GM12878 (cell line): Measurements from ENCODE around the gene C10orf67. TPM values are rescaled to one million over a fixed set of nuclear protein-coding genes. Genes with fewer than 3 reads are reported as not detected.

ENCODE experiments used
- ATAC-seq: fragments of 200-7000 bp; cut with Tn5 transposase; 3 replicates; pipeline ENCODE4 v1.9.1; 2020; ENCODE audit warnings: mild to moderate bottlenecking, moderate library complexity
- BruUV-seq: library from RNA; stranded (reverse); fragments of 400-500 nt; replicated peaks from 2 replicates; lab custom pipeline; 2021; lab: Mats Ljungman, UMichigan
- CTCF ChIA-PET: fragments of 300-600 bp; sonication (Branson Sonifier 250); formaldehyde crosslinking; extraction: SDS; loops from one replicate; lab custom pipeline; 2021; ENCODE audit warnings: inconsistent platforms; lab: Yijun Ruan, JAX
- POLR2A ChIA-PET: fragments of 350-600 bp; formaldehyde crosslinking; extraction: SDS; loops from one replicate; lab custom pipeline; 2021; ENCODE audit warnings: inconsistent platforms; lab: Charles Lee
- RAD21 ChIA-PET: fragments of 300-600 bp; sonication (Branson Sonifier 250); formaldehyde crosslinking; loops from one replicate; lab custom pipeline; 2023; ENCODE audit warnings: antibody characterized with exemption; ENCODE audit not compliant: unreplicated experiment; lab: Charles Lee
- SMC1A ChIA-PET: fragments of 300-600 bp; sonication (Branson Sonifier 250); formaldehyde crosslinking; loops from one replicate; lab custom pipeline; 2023; ENCODE audit not compliant: unreplicated experiment, uncharacterized antibody; lab: Charles Lee
- DNase-seq: peaks from one replicate; pipeline ENCODE4 v3.0.0-alpha.2; 2011; ENCODE audit warnings: low read depth, low spot score
- FAIRE-seq: peaks from 3 replicates; lab custom pipeline; 2011; peaks lifted over from hg19 to GRCh38; lab: Jason Lieb, UNC
- H2AFZ ChIP-seq: 2 replicates; pipeline ENCODE4 v1.6.0; 2011; ENCODE audit warnings: low read depth, low read length, control low read depth; ENCODE audit not compliant: control insufficient read depth
- H3K27ac ChIP-seq: 2 replicates; pipeline ENCODE4 v1.5.1; 2011; ENCODE audit warnings: control low read depth; ENCODE audit not compliant: control insufficient read depth, insufficient read depth
- H3K27me3 ChIP-seq, 2 experiments: replicated peaks in 1 of 2; 2 replicates each; pipeline versions ENCODE4 v1.6.0 to v1.6.1; 2011; ENCODE audit warnings: low read length in 1 of 2; ENCODE audit not compliant: control insufficient read depth in 2 of 2, insufficient read depth in 2 of 2
- H3K36me3 ChIP-seq, 2 experiments: 2 replicates each; pipeline ENCODE4 v1.5.1; 2011; ENCODE audit warnings: low read length in 1 of 2; ENCODE audit not compliant: control insufficient read depth in 2 of 2, insufficient read depth in 2 of 2
- H3K4me1 ChIP-seq: 2 replicates; pipeline ENCODE4 v1.6.1; 2011; ENCODE audit warnings: mild to moderate bottlenecking, low read length, moderate library complexity, mixed read lengths; ENCODE audit not compliant: control insufficient read depth, insufficient read depth
- H3K4me2 ChIP-seq: 2 replicates; pipeline ENCODE4 v1.6.0; 2011; ENCODE audit warnings: control low read depth; ENCODE audit not compliant: control insufficient read depth, insufficient read depth
- H3K4me3 ChIP-seq: fragments of 200-600 bp; sonication (generic); 2 replicates; pipeline ENCODE4 v1.5.1; 2016
- H3K79me2 ChIP-seq: 2 replicates; pipeline ENCODE4 v1.6.0; 2011; ENCODE audit warnings: low read length; ENCODE audit not compliant: control insufficient read depth, insufficient read depth
- H3K9ac ChIP-seq: 2 replicates; pipeline ENCODE4 v1.8.0; 2011; ENCODE audit warnings: low read length, control low read depth, mixed read lengths; ENCODE audit not compliant: control insufficient read depth, insufficient read depth
- H3K9me3 ChIP-seq: replicated peaks from 3 replicates; pipeline ENCODE4 v1.5.1; 2011; ENCODE audit warnings: mild to moderate bottlenecking, low read length; ENCODE audit not compliant: control insufficient read depth, insufficient read depth
- H4K20me1 ChIP-seq: 2 replicates; pipeline ENCODE4 v1.6.0; 2011; ENCODE audit not compliant: control insufficient read depth, insufficient read depth
- ATF7 ChIP-seq: fragments of 450-650 bp; IDR thresholded peaks from 2 replicates; pipeline ENCODE4 v1.6.1; 2016; ENCODE audit warnings: low read depth, mild to moderate bottlenecking
- BCL11A ChIP-seq: IDR thresholded peaks from 2 replicates; pipeline ENCODE4 v1.6.1; 2011; ENCODE audit warnings: low read depth, low read length
- EP300 ChIP-seq, 2 experiments: fragments of 150-350 bp in 1 of 2; IDR thresholded peaks; 2 replicates each; pipeline ENCODE4 v1.6.1; 2011 to 2012; ENCODE audit warnings: low read depth in 2 of 2, low read length in 2 of 2, borderline replicate concordance in 1 of 2, improper control_type of control experiment in 1 of 2, inconsistent platforms in 1 of 2; ENCODE audit not compliant: control insufficient read depth in 1 of 2
- HDAC2 ChIP-seq: fragments of 200-600 bp; sonication (generic); IDR thresholded peaks from 2 replicates; pipeline ENCODE4 v1.6.1; 2017
- SRF ChIP-seq, 2 experiments: IDR thresholded peaks; 2 replicates each; pipeline ENCODE4 v1.6.1; 2011; ENCODE audit warnings: low read depth in 2 of 2, low read length in 2 of 2, mild to moderate bottlenecking in 1 of 2, moderate library complexity in 1 of 2
- TCF7 ChIP-seq: IDR thresholded peaks from 2 replicates; pipeline ENCODE4 v1.6.1; 2014; ENCODE audit warnings: antibody characterized with exemption, borderline replicate concordance
- WGBS: methylation state at CpG from one replicate; pipeline ENCODE4 v1.1.6; 2016; ENCODE audit warnings: low lambda C conversion rate; ENCODE audit not compliant: insufficient replicate concordance, insufficient coverage; ENCODE audit errors: missing lambda C conversion rate; 5-methylcytosine and 5-hydroxymethylcytosine counted together
- in situ Hi-C: fragments of 300-500 bp; cut with MboI; formaldehyde crosslinking; loops from 9 replicates; pipeline ENCODE4 v1.14.3; 2018; ENCODE audit warnings: mixed read lengths
- intact Hi-C: fragments of 100-400 bp; cut with micrococcal nuclease; formaldehyde crosslinking; loops from one replicate; pipeline ENCODE4 v1.14.2; 2022; ENCODE audit not compliant: unreplicated experiment
- polyA plus RNA-seq, 11 experiments: library from polyadenylated mRNA; depleted of rRNA in 4 of 11; unstranded in 6 of 11; stranded (reverse) in 5 of 11; fragments of >200 nt; fragmentation: Nextera tagmentation in 4 of 11; fragmentation: Illumina TruSeq in 1 of 11; extraction: Ambion mirVana in 4 of 11; extraction: Trizol in 1 of 11; gene quantifications; 1 replicate in 1 of 11; 2 replicates in 10 of 11; pipeline versions ENCODE4 v1.2.1 to v1.2.3, GENCODE V29; 2011 to 2016; ENCODE audit warnings: inconsistent platforms in 2 of 11, missing spikeins in 2 of 11, low read depth in 1 of 11
- total RNA-seq, 4 experiments: library from RNA; depleted of rRNA in 3 of 4; stranded (reverse); fragments of >200 nt in 3 of 4; fragmentation: Illumina TruSeq in 1 of 4; extraction: Trizol in 1 of 4; gene quantifications; 2 replicates each; pipeline versions ENCODE4 v1.2.1 to v1.2.3, GENCODE V29; 2013 to 2021
- TF ChIP-seq, protein P1 (sequence below): fragments of 450-650 bp; IDR thresholded peaks from 2 replicates; pipeline ENCODE4 v1.6.1; 2017; ENCODE audit warnings: borderline replicate concordance
- TF ChIP-seq, protein P2 (sequence below): IDR thresholded peaks from 2 replicates; pipeline ENCODE4 v1.6.1; 2012; ENCODE audit warnings: low read depth, low read length, improper control_type of control experiment

Gene C10orf67
- total and polyA plus RNA-seq, 10 of the 15 experiments (the other 5 are each of a cell fraction or from before 2014, with no cell fraction given), result 0.06 TPM; not detected in 9

DNA sequence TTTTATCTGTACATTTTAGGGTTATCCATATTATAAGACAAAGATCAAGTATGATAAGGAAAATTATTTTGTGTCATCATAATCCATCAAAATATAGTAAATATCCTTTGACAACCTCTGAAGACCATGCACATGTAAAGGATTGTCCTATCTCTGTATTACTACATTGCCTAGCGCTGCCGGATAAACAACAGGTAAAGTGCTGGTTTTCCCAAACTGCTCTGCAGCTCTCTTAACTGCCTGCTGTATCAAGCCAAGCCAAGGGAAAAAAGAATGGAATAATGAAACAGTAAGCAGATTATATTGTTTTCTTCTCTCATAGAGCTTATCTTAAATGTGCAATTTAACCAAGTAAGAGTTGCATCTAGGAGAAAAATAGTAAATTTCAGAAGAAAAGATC, 81.7 kb downstream of the C10orf67 start:
- Histone ChIP-seq H4K20me1 (no peaks in the 10 kb centered on the region), H3K27ac (no peak overlapping the region)
- intact Hi-C loops, result no loop called here
- TF ChIP-seq EP300 (IDR thresholded peaks at IDR 0.05; ENCODE audit: borderline replicate concordance in 1 of 2, control insufficient read depth in 1 of 2, low read depth in 2 of 2, low read length in 2 of 2), result no peak
- TF ChIP-seq, protein P1, sequence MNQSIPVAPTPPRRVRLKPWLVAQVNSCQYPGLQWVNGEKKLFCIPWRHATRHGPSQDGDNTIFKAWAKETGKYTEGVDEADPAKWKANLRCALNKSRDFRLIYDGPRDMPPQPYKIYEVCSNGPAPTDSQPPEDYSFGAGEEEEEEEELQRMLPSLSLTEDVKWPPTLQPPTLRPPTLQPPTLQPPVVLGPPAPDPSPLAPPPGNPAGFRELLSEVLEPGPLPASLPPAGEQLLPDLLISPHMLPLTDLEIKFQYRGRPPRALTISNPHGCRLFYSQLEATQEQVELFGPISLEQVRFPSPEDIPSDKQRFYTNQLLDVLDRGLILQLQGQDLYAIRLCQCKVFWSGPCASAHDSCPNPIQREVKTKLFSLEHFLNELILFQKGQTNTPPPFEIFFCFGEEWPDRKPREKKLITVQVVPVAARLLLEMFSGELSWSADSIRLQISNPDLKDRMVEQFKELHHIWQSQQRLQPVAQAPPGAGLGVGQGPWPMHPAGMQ, result no peak
- no peak for TF ChIP-seq HDAC2
- TF ChIP-seq, protein P2, sequence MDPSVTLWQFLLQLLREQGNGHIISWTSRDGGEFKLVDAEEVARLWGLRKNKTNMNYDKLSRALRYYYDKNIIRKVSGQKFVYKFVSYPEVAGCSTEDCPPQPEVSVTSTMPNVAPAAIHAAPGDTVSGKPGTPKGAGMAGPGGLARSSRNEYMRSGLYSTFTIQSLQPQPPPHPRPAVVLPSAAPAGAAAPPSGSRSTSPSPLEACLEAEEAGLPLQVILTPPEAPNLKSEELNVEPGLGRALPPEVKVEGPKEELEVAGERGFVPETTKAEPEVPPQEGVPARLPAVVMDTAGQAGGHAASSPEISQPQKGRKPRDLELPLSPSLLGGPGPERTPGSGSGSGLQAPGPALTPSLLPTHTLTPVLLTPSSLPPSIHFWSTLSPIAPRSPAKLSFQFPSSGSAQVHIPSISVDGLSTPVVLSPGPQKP, result no peak
- TF ChIP-seq BCL11A, result no peak
- TF ChIP-seq ATF7, result no peak
- no peak for TF ChIP-seq SRF (IDR thresholded peaks at IDR 0.05; ENCODE audit: low read depth in 2 of 2, low read length in 2 of 2)
- TF ChIP-seq TCF7, result no peak
- TF ChIP-seq, all 136 proteins: peak for 0
- FAIRE-seq (no peak), ATAC-seq (no peak), DNase-seq (no peak)
- no TSS peak for BruUV-seq
- ChIA-PET SMC1A (no interaction called here), POLR2A (no interaction called here), RAD21 (interaction anchor here (0.5 kb wide), 1 partner anchor 607 kb away, joined by 3 read pairs; no protein-coding TSS in a partner anchor), CTCF (no interaction called here)
- no peaks in the 10 kb centered on the region for H3K36me3 ChIP-seq
- WGBS, result 95% methylated on average over 2 of the region's 2 CpGs
- no peaks in the 10 kb centered on the region for H3K9me3 ChIP-seq
- H3K27me3 ChIP-seq, result no peaks in the 10 kb centered on the region; a peak in 1 of 4 replicates
- H3K79me2 ChIP-seq, result no peaks in the 10 kb centered on the region
- H3K4me2 ChIP-seq, result no peak overlapping the region
- no peak overlapping the region for H3K4me3 ChIP-seq
- no peaks in the 10 kb centered on the region for H3K4me1 ChIP-seq
- in situ Hi-C loops, result no loop called here
- H2AFZ ChIP-seq, result no peak overlapping the region
- H3K9ac ChIP-seq, result no peak overlapping the region
